Measurements from ENCODE around the gene FTCD. TPM values are rescaled to one million over a fixed set of nuclear protein-coding genes. Genes with fewer than 3 reads are reported as not detected.

The FTCD gene
- total RNA-seq, 1 experiment from 2014 or later: 0.21 TPM

- in situ Hi-C loops (cut with HindIII; ENCODE audit: low pct_unique_long_range_greater_than_20kb, low sequenced_read_pairs): no loop called here
These were observed 1.3 kb upstream of the FTCD start for GRCh38 chr21:46156678-46157077.

GRCh38 chr21:46156378-46156645, 933 bp upstream of the FTCD start:
- in situ Hi-C loops (cut with HindIII; ENCODE audit: low pct_unique_long_range_greater_than_20kb, low sequenced_read_pairs): no loop called here
- BruUV-seq (replicated peaks): no TSS peak
- intact Hi-C loops (cut with micrococcal nuclease; ENCODE audit: unreplicated experiment): no loop called here
- no peaks in the 10 kb centered on the region for H3K27me3 ChIP-seq (ENCODE audit: control insufficient read depth, insufficient read depth, low read length)
- no peaks in the 10 kb centered on the region for H3K36me3 ChIP-seq (ENCODE audit: control insufficient read depth, insufficient read depth, low read length)
- DNase-seq (ENCODE audit: low read depth, low spot score) (no peak), ATAC-seq (no peak)
- H3K9me3 ChIP-seq (ENCODE audit: control insufficient read depth, insufficient read depth, low read depth, low read length): no peaks in the 10 kb centered on the region
- ChIA-PET POLR2A (no interaction called here), CTCF (no interaction called here)
- no peaks in the 10 kb centered on the region for H3K4me1 ChIP-seq (ENCODE audit: control insufficient read depth, insufficient read depth, low read length)
- no peak for TF ChIP-seq CTCF (IDR thresholded peaks at IDR 0.05)
- no peak for TF ChIP-seq TCF7L2 (IDR thresholded peaks at IDR 0.05; ENCODE audit: low read depth, low read length)
- TF ChIP-seq SIN3A (IDR thresholded peaks at IDR 0.05; ENCODE audit: borderline replicate concordance, insufficient read depth, low read depth, low read length): no peak
- no peak overlapping the region for H3K27ac ChIP-seq (ENCODE audit: low read length)
- no peak overlapping the region for H3K4me3 ChIP-seq (ENCODE audit: low read depth in 2 of 2, low read length in 2 of 2)

More at GRCh38 chr21:46156678-46157077, 1.3 kb upstream of the FTCD start:
- no TSS peak for BruUV-seq (replicated peaks)
- Histone ChIP-seq H3K4me1 (ENCODE audit: control insufficient read depth, insufficient read depth, low read length) (no peaks in the 10 kb centered on the region), H3K9me3 (ENCODE audit: control insufficient read depth, insufficient read depth, low read depth, low read length) (no peaks in the 10 kb centered on the region), H3K27me3 (ENCODE audit: control insufficient read depth, insufficient read depth, low read length) (no peaks in the 10 kb centered on the region), H3K36me3 (ENCODE audit: control insufficient read depth, insufficient read depth, low read length) (no peaks in the 10 kb centered on the region), H3K4me3 (ENCODE audit: low read depth in 2 of 2, low read length in 2 of 2) (no peak overlapping the region), H3K27ac (ENCODE audit: low read length) (no peak overlapping the region)
- intact Hi-C loops (cut with micrococcal nuclease; ENCODE audit: unreplicated experiment): no loop called here
- CTCF ChIA-PET: no interaction called here
- TF ChIP-seq CTCF (IDR thresholded peaks at IDR 0.05): no peak
- no peak for TF ChIP-seq SIN3A (IDR thresholded peaks at IDR 0.05; ENCODE audit: borderline replicate concordance, insufficient read depth, low read depth, low read length)
- no peak for TF ChIP-seq REST (IDR thresholded peaks at IDR 0.05; ENCODE audit: insufficient read depth in 1 of 2, low read depth in 2 of 2, low read length in 1 of 2)
- no peak for TF ChIP-seq POLR2AphosphoS5 (IDR thresholded peaks at IDR 0.05; ENCODE audit: low read depth, low read length)
- no peak for TF ChIP-seq TCF7L2 (IDR thresholded peaks at IDR 0.05; ENCODE audit: low read depth, low read length)
- no peak for ATAC-seq
- POLR2A ChIA-PET: no interaction called here
- DNase-seq (ENCODE audit: low read depth, low spot score): no peak

Measured in Panc1 (cell line).